ENCODE measurements around the gene MDFIC.

MDFIC gene

DNA sequence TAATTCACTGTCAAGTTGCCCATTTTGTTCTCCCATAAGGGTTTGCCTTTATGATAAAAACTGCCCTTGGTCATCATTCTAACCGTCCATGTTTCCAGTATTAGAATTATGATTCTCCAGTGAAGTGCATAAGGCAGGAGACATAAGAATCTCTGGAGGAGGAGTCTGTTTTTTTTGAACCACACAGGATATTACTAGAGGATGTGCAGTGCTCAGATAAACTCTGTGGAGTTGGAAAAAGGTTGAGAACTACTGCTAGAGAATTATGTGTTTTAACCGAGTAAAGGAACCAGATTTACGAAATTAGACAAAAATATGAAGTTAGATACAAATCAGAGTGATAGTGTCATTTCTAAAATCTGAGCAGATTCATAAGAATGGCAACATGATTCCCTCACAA is 40.5 kb downstream of the MDFIC start:
- Histone ChIP-seq H3K27ac (ENCODE audit: low read length) (no peak overlapping the region), H3K27me3 (replicated peaks; ENCODE audit: insufficient read depth, low read length) (no peaks in the 10 kb centered on the region), H3K36me3 (replicated peaks; ENCODE audit: insufficient read depth, low read length) (no peaks in the 10 kb centered on the region; the same call in 1 of the 2 replicates), H3K4me2 (ENCODE audit: low read depth, low read length) (no peak overlapping the region), H3K4me1 (ENCODE audit: low read length) (peaks cover 11% of the 10 kb centered on the region), H4K20me1 (ENCODE audit: insufficient read depth, low read length) (no peaks in the 10 kb centered on the region), H3F3A (ENCODE audit: insufficient read depth, low read length) (0 out of 2 replicates have a peak, but pooled peaks cover under 1% of the 10 kb centered on the region), H3K9ac (ENCODE audit: low read length) (no peak overlapping the region), H3K4me3 (ENCODE audit: low read length) (no peak overlapping the region), H2AFZ (ENCODE audit: low read length) (no peak overlapping the region), H3K9me3 (replicated peaks; ENCODE audit: insufficient read depth, low read length) (no peaks in the 10 kb centered on the region), H3K79me2 (ENCODE audit: low read length) (peaks cover 99% of the 10 kb centered on the region), H3K9me2 (replicated peaks; ENCODE audit: insufficient read depth, low read length) (no peaks in the 10 kb centered on the region)
- DNase-seq = no peak
- TF ChIP-seq EZH2 (optimal IDR thresholded peaks at IDR 0.05; ENCODE audit: low read depth, low read length) (no peak), CTCF (IDR thresholded peaks at IDR 0.05; ENCODE audit: low read length) (no peak), EZH2phosphoT487 (IDR thresholded peaks at IDR 0.05; ENCODE audit: low read length) (no peak)

- H3K4me1 ChIP-seq (ENCODE audit: low read length) = peaks cover 3% of the 10 kb centered on the region; the same call in 1 of the 2 replicates
- no peak overlapping the region for H3K9ac ChIP-seq (ENCODE audit: low read length)
- no peak overlapping the region for H3K27ac ChIP-seq (ENCODE audit: low read length)
- H3K9me3 ChIP-seq (replicated peaks; ENCODE audit: insufficient read depth, low read length) = no peaks in the 10 kb centered on the region
- no peaks in the 10 kb centered on the region for H4K20me1 ChIP-seq (ENCODE audit: insufficient read depth, low read length)
- no peak overlapping the region for H3K4me2 ChIP-seq (ENCODE audit: low read depth, low read length)
- H3K9me2 ChIP-seq (replicated peaks; ENCODE audit: insufficient read depth, low read length) = no peaks in the 10 kb centered on the region
- peaks cover 98% of the 10 kb centered on the region for H3K79me2 ChIP-seq (ENCODE audit: low read length)
- H3K4me3 ChIP-seq (ENCODE audit: low read length) = no peak overlapping the region
- H3F3A ChIP-seq (ENCODE audit: insufficient read depth, low read length) = no peaks in the 10 kb centered on the region
- no peak for DNase-seq
- H2AFZ ChIP-seq (ENCODE audit: low read length) = no peak overlapping the region
- H3K27me3 ChIP-seq (replicated peaks; ENCODE audit: insufficient read depth, low read length) = no peaks in the 10 kb centered on the region
- H3K36me3 ChIP-seq (replicated peaks; ENCODE audit: insufficient read depth, low read length) = no peaks in the 10 kb centered on the region; the same call in 1 of the 2 replicates
- TF ChIP-seq CTCF (IDR thresholded peaks at IDR 0.05; ENCODE audit: low read length) (no peak), EZH2 (optimal IDR thresholded peaks at IDR 0.05; ENCODE audit: low read depth, low read length) (no peak), EZH2phosphoT487 (IDR thresholded peaks at IDR 0.05; ENCODE audit: low read length) (no peak)
These were observed 44.3 kb downstream of the MDFIC start for GRCh38 chr7:114966156-114966555.

DNA sequence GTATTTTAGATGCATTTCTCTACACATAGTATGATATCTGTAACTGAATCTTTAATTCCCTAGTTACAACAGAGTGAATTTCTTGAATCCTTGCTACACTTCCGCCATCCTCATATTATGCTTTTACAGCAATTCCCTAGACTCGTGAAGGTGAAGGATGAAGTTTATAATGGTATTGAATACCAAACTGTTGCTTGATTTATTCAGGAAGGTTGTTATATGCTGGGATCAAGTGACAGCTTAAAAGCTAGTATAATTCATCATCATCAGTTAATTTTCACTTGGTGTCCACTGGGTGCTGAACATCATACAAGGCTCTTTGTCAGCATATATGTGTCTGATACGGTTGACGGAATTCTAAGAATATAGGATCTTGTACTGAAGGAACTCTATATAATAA is 47.2 kb downstream of the MDFIC start:
- Histone ChIP-seq H3K79me2 (ENCODE audit: low read length) (peaks cover 96% of the 10 kb centered on the region), H3K27ac (ENCODE audit: low read length) (no peak overlapping the region), H2AFZ (ENCODE audit: low read length) (no peak overlapping the region), H3K36me3 (replicated peaks; ENCODE audit: insufficient read depth, low read length) (no peaks in the 10 kb centered on the region), H3K9me2 (replicated peaks; ENCODE audit: insufficient read depth, low read length) (no peaks in the 10 kb centered on the region), H3K4me1 (ENCODE audit: low read length) (no peaks in the 10 kb centered on the region; the same call in 1 of the 2 replicates), H3K27me3 (replicated peaks; ENCODE audit: insufficient read depth, low read length) (no peaks in the 10 kb centered on the region), H3K4me2 (ENCODE audit: low read depth, low read length) (no peak overlapping the region), H3K9ac (ENCODE audit: low read length) (no peak overlapping the region), H4K20me1 (ENCODE audit: insufficient read depth, low read length) (no peaks in the 10 kb centered on the region), H3K9me3 (replicated peaks; ENCODE audit: insufficient read depth, low read length) (no peaks in the 10 kb centered on the region), H3F3A (ENCODE audit: insufficient read depth, low read length) (no peaks in the 10 kb centered on the region), H3K4me3 (ENCODE audit: low read length) (no peak overlapping the region)
- no peak for TF ChIP-seq CTCF (IDR thresholded peaks at IDR 0.05; ENCODE audit: low read length)
- no peak for TF ChIP-seq EZH2 (optimal IDR thresholded peaks at IDR 0.05; ENCODE audit: low read depth, low read length)
- no peak for TF ChIP-seq EZH2phosphoT487 (IDR thresholded peaks at IDR 0.05; ENCODE audit: low read length)
- no peak for DNase-seq

Data from MM.1S (cell line).